ENCODE data around the gene MKS1.
A peak's percentile ranks its signal among the peaks of the same experiment; 100 is the strongest.

MKS1 gene

GRCh38 chr17:58170622-58171021, 48.4 kb downstream of the MKS1 start:
- Histone ChIP-seq H3K36me3 (ENCODE audit: control insufficient read depth, insufficient read depth, low read length) (no peaks in the 10 kb centered on the region), H3K27ac (ENCODE audit: low read depth, low read length) (no peak overlapping the region), H3K27me3 (ENCODE audit: control insufficient read depth, insufficient read depth, low read length) (no peaks in the 10 kb centered on the region), H3K4me1 (ENCODE audit: control insufficient read depth, insufficient read depth, low read length) (no peaks in the 10 kb centered on the region), H3K9ac (ENCODE audit: low read length) (no peak overlapping the region), H3K4me3 (ENCODE audit: low read length) (no peak overlapping the region)

- no peaks in the 10 kb centered on the region for H3K4me1 ChIP-seq (ENCODE audit: control insufficient read depth, insufficient read depth, low read length)
- H3K27me3 ChIP-seq (ENCODE audit: control insufficient read depth, insufficient read depth, low read length): no peaks in the 10 kb centered on the region
- no peak within 1 kb of the TSS for H3K4me3 ChIP-seq (ENCODE audit: low read length)
- no peaks in the 10 kb centered on the region for H3K36me3 ChIP-seq (ENCODE audit: control insufficient read depth, insufficient read depth, low read length)
- no peak within 1 kb of the TSS for H3K27ac ChIP-seq (ENCODE audit: low read depth, low read length)
- H3K9ac ChIP-seq (ENCODE audit: low read length): no peak within 1 kb of the TSS
These were observed 52.4 kb downstream of the MKS1 start, which contains the start of gene OR4D2 for GRCh38 chr17:58166682-58167081. Gene OR4D2, plus strand, starts transcription at chr17:58166982. Its CDS starts 2,674 bp downstream, at chr17:58169656.

- Histone ChIP-seq H3K36me3 (ENCODE audit: control insufficient read depth, insufficient read depth, low read length) (no peaks in the 10 kb centered on the region), H3K4me1 (ENCODE audit: control insufficient read depth, insufficient read depth, low read length) (no peaks in the 10 kb centered on the region), H3K9ac (ENCODE audit: low read length) (no peak overlapping the region), H3K27ac (ENCODE audit: low read depth, low read length) (no peak overlapping the region), H3K27me3 (ENCODE audit: control insufficient read depth, insufficient read depth, low read length) (no peaks in the 10 kb centered on the region), H3K4me3 (ENCODE audit: low read length) (no peak overlapping the region)
These were observed 53.1 kb downstream of the MKS1 start for GRCh38 chr17:58165981-58166380.

- peaks cover 12% of the 10 kb centered on the region for H3K27me3 ChIP-seq (ENCODE audit: control insufficient read depth, insufficient read depth, low read length)
- no peak overlapping the region for H3K4me3 ChIP-seq (ENCODE audit: low read length)
- no peak overlapping the region for H3K9ac ChIP-seq (ENCODE audit: low read length)
- H3K36me3 ChIP-seq (ENCODE audit: control insufficient read depth, insufficient read depth, low read length): no peaks in the 10 kb centered on the region
- no peak overlapping the region for H3K27ac ChIP-seq (ENCODE audit: low read depth, low read length)
- no peaks in the 10 kb centered on the region for H3K4me1 ChIP-seq (ENCODE audit: control insufficient read depth, insufficient read depth, low read length)
These were observed 57.5 kb downstream of the MKS1 start for GRCh38 chr17:58161566-58161965.

GRCh38 chr17:58158181-58158580, 60.9 kb downstream of the MKS1 start:
- Histone ChIP-seq H3K9ac (ENCODE audit: low read length) (no peak overlapping the region), H3K4me1 (ENCODE audit: control insufficient read depth, insufficient read depth, low read length) (no peaks in the 10 kb centered on the region), H3K27ac (ENCODE audit: low read depth, low read length) (no peak overlapping the region), H3K4me3 (ENCODE audit: low read length) (no peak overlapping the region), H3K36me3 (ENCODE audit: control insufficient read depth, insufficient read depth, low read length) (no peaks in the 10 kb centered on the region), H3K27me3 (ENCODE audit: control insufficient read depth, insufficient read depth, low read length) (peaks cover 12% of the 10 kb centered on the region)

- Histone ChIP-seq H3K9ac (ENCODE audit: low read length) (no peak overlapping the region), H3K4me3 (ENCODE audit: low read length) (peak overlapping the region; percentile 57), H3K27ac (ENCODE audit: low read depth, low read length) (no peak overlapping the region), H3K36me3 (ENCODE audit: control insufficient read depth, insufficient read depth, low read length) (no peaks in the 10 kb centered on the region), H3K4me1 (ENCODE audit: control insufficient read depth, insufficient read depth, low read length) (no peaks in the 10 kb centered on the region), H3K27me3 (ENCODE audit: control insufficient read depth, insufficient read depth, low read length) (peaks cover 12% of the 10 kb centered on the region)
These were observed 61.9 kb downstream of the MKS1 start for GRCh38 chr17:58156839-58157803.

Data from rectal smooth muscle tissue (tissue), 1 donor.